ENCODE results near the gene CHN2.

CHN2 gene

DNA sequence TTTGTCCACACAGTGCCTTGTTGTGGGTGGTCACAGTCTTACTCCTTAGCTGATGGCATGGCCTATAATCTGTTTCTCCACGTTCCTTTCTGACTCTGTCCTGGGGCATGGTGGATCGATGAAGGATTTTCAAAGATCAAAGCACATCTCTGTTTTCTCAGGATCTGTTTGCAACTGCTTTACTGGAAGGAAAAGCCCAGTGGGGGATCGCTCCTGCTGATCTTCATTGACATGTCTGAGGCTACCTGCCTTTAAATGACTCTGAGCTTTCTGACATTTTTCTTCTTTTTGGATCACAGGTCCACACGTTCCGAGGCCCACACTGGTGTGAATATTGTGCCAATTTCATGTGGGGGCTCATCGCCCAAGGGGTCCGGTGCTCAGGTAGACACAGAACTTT is 301.1 kb downstream of the CHN2 start:
- H4K20me1 ChIP-seq (ENCODE audit: low read depth, low read length) = no peaks in the 10 kb centered on the region
- H3K27me3 ChIP-seq (ENCODE audit: low read length) = no peaks in the 10 kb centered on the region
- no peaks in the 10 kb centered on the region for H3K36me3 ChIP-seq (ENCODE audit: low read length)
- H3K4me2 ChIP-seq (ENCODE audit: low read depth, low read length, poor library complexity, severe bottlenecking) = no peak overlapping the region
- H3K9me3 ChIP-seq (ENCODE audit: insufficient read depth, low read length) = no peaks in the 10 kb centered on the region
- no peaks in the 10 kb centered on the region for H3F3A ChIP-seq (ENCODE audit: insufficient read depth)
- H3K4me3 ChIP-seq (ENCODE audit: insufficient read depth, low read length, poor library complexity, severe bottlenecking) = no peak overlapping the region
- no peak overlapping the region for H3K9ac ChIP-seq (ENCODE audit: low read length)
- H3K27ac ChIP-seq (ENCODE audit: low read depth, low read length) = no peak overlapping the region
- no peaks in the 10 kb centered on the region for H3K9me2 ChIP-seq (replicated peaks; ENCODE audit: insufficient read depth, low read length)
- H3K79me2 ChIP-seq (ENCODE audit: insufficient read depth, low read length) = no peaks in the 10 kb centered on the region
- TF ChIP-seq, protein P1, sequence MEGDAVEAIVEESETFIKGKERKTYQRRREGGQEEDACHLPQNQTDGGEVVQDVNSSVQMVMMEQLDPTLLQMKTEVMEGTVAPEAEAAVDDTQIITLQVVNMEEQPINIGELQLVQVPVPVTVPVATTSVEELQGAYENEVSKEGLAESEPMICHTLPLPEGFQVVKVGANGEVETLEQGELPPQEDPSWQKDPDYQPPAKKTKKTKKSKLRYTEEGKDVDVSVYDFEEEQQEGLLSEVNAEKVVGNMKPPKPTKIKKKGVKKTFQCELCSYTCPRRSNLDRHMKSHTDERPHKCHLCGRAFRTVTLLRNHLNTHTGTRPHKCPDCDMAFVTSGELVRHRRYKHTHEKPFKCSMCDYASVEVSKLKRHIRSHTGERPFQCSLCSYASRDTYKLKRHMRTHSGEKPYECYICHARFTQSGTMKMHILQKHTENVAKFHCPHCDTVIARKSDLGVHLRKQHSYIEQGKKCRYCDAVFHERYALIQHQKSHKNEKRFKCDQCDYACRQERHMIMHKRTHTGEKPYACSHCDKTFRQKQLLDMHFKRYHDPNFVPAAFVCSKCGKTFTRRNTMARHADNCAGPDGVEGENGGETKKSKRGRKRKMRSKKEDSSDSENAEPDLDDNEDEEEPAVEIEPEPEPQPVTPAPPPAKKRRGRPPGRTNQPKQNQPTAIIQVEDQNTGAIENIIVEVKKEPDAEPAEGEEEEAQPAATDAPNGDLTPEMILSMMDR (IDR thresholded peaks at IDR 0.05; ENCODE audit: insufficient read depth, low read length, poor library complexity, severe bottlenecking) = no peak
- TF ChIP-seq EZH2phosphoT487 (conservative IDR thresholded peaks at IDR 0.05; ENCODE audit: low read length) = no peak
- no peak overlapping the region for H2AFZ ChIP-seq (ENCODE audit: low read depth, low read length, severe bottlenecking)

DNA sequence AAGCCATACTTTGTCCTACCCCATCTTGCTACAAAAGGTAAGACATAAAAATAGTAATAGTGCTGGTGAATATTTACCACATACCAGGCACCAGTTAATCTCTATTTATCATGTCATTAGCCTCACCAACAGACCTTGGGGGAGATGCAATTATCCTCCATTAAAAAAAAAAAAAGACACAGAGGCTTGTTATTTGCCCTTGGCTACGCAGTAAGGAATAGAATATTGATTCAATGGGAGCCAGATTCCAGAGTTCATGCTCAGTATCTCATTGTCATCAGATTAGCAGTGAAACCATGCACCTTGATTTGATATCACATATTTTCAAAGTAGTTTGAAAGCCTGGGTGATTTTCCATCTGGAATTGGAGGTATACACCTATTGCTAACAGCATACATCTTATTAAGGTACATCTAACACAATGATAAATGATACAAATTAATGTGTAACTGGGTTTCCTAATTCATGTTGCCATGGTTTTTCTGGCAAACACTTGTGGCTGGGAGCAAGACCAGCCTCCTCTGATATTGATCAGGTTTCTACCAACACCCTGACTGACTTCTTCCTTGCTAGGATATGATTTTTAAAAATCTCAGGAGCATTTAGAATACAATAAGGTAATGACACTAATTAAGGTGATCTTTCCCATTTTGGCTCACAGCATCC is 301.9 kb downstream of the CHN2 start:
- no peak overlapping the region for H3K27ac ChIP-seq (ENCODE audit: low read depth, low read length)
- TF ChIP-seq, protein P1 (IDR thresholded peaks at IDR 0.05; ENCODE audit: insufficient read depth, low read length, poor library complexity, severe bottlenecking) = no peak
- TF ChIP-seq EZH2phosphoT487 (conservative IDR thresholded peaks at IDR 0.05; ENCODE audit: low read length) = no peak
- no peak overlapping the region for H2AFZ ChIP-seq (ENCODE audit: low read depth, low read length, severe bottlenecking)
- no peaks in the 10 kb centered on the region for H3K27me3 ChIP-seq (ENCODE audit: low read length)
- H3F3A ChIP-seq (ENCODE audit: insufficient read depth) = no peaks in the 10 kb centered on the region
- no peaks in the 10 kb centered on the region for H3K9me3 ChIP-seq (ENCODE audit: insufficient read depth, low read length)
- no peak overlapping the region for H3K4me3 ChIP-seq (ENCODE audit: insufficient read depth, low read length, poor library complexity, severe bottlenecking)
- no peaks in the 10 kb centered on the region for H4K20me1 ChIP-seq (ENCODE audit: low read depth, low read length)
- H3K9me2 ChIP-seq (replicated peaks; ENCODE audit: insufficient read depth, low read length) = no peaks in the 10 kb centered on the region
- no peak overlapping the region for H3K9ac ChIP-seq (ENCODE audit: low read length)
- no peaks in the 10 kb centered on the region for H3K36me3 ChIP-seq (ENCODE audit: low read length)
- no peaks in the 10 kb centered on the region for H3K79me2 ChIP-seq (ENCODE audit: insufficient read depth, low read length)
- no peak overlapping the region for H3K4me2 ChIP-seq (ENCODE audit: low read depth, low read length, poor library complexity, severe bottlenecking)

DNA sequence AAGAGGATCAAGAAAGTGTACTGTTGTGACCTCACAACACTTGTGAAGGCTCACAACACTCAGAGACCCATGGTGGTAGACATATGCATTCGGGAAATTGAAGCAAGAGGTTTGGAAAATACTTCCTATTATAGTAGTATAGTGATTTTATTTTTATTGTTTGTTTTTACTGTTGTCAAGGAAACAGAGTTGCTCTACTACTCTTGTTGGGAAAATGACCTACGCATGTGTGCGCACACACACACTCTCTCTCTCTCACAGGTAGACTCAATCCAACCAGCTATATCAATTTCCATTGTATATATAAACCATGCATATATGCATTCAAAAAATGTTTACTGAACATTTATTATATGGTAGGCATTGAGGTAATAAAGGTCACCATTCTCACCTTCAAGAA is 305.4 kb downstream of the CHN2 start:
- Histone ChIP-seq H2AFZ (ENCODE audit: low read depth, low read length, severe bottlenecking) (no peak overlapping the region), H3K9me3 (ENCODE audit: insufficient read depth, low read length) (no peaks in the 10 kb centered on the region), H3F3A (ENCODE audit: insufficient read depth) (no peaks in the 10 kb centered on the region), H3K27me3 (ENCODE audit: low read length) (no peaks in the 10 kb centered on the region), H3K4me3 (ENCODE audit: insufficient read depth, low read length, poor library complexity, severe bottlenecking) (no peak overlapping the region), H3K36me3 (ENCODE audit: low read length) (no peaks in the 10 kb centered on the region), H4K20me1 (ENCODE audit: low read depth, low read length) (no peaks in the 10 kb centered on the region), H3K4me2 (ENCODE audit: low read depth, low read length, poor library complexity, severe bottlenecking) (no peak overlapping the region), H3K79me2 (ENCODE audit: insufficient read depth, low read length) (no peaks in the 10 kb centered on the region), H3K27ac (ENCODE audit: low read depth, low read length) (no peak overlapping the region), H3K9ac (ENCODE audit: low read length) (no peak overlapping the region), H3K9me2 (replicated peaks; ENCODE audit: insufficient read depth, low read length) (no peaks in the 10 kb centered on the region)
- no peak for TF ChIP-seq EZH2phosphoT487 (conservative IDR thresholded peaks at IDR 0.05; ENCODE audit: low read length)
- TF ChIP-seq, protein P1 (IDR thresholded peaks at IDR 0.05; ENCODE audit: insufficient read depth, low read length, poor library complexity, severe bottlenecking) = no peak
